K562 (cell line): ENCODE results near the gene NECAP2. TPM values are rescaled to one million over a fixed set of nuclear protein-coding genes. Genes with fewer than 3 reads are reported as not detected.

Source experiments
- ATAC-seq: fragments of 200-7000 bp; cut with Tn5 transposase; 3 replicates; pipeline ENCODE4 v1.9.1; 2020; ENCODE audit warnings: moderate library complexity
- BruUV-seq: library from RNA; stranded (reverse); fragments of 400-500 nt; replicated peaks from 2 replicates; lab custom pipeline; 2021; lab: Mats Ljungman, UMichigan
- CTCF ChIA-PET: fragments of 300-600 bp; formaldehyde crosslinking; extraction: SDS; loops from one replicate; lab custom pipeline; 2021; ENCODE audit warnings: low intra/inter-chr PET ratio; lab: Yijun Ruan, JAX
- POLR2A ChIA-PET: fragments of 300-600, 350-650 bp; sonication (Branson Sonifier 250); formaldehyde crosslinking; extraction: SDS; loops from one replicate; lab custom pipeline; 2021; ENCODE audit warnings: antibody characterized with exemption, inconsistent platforms; lab: Yijun Ruan, JAX
- DNase-seq, 4 experiments: peaks; one replicate each; pipeline versions ENCODE4 v3.0.0 to v3.0.0-alpha.2; 2011 to 2018; ENCODE audit warnings: low spot score in 3 of 4, mixed read lengths in 3 of 4; ENCODE audit errors: extremely low read depth in 1 of 4
- FAIRE-seq: peaks from 2 replicates; lab custom pipeline; 2011; peaks lifted over from hg19 to GRCh38; lab: Jason Lieb, UNC
- H2AFZ ChIP-seq: 2 replicates; pipeline ENCODE4 v1.6.0; 2011; ENCODE audit warnings: low read depth, low read length, control low read depth, inconsistent platforms
- H3K27ac ChIP-seq: fragments of 200-600 bp; 3 replicates; pipeline ENCODE4 v1.8.0; 2011; ENCODE audit warnings: low read depth, mild to moderate bottlenecking, control low read depth, inconsistent platforms, low read length, moderate library complexity, mixed read lengths; ENCODE audit errors: extremely low read depth
- H3K27me3 ChIP-seq, 2 experiments: fragments of 300-600 bp in 1 of 2; 2 replicates in 1 of 2; 3 replicates in 1 of 2; pipeline versions ENCODE4 v1.6.0 to v1.8.0; 2011; ENCODE audit warnings: inconsistent platforms in 2 of 2, low read length in 2 of 2, mild to moderate bottlenecking in 1 of 2, mixed read lengths in 1 of 2, moderate library complexity in 1 of 2; ENCODE audit not compliant: control insufficient read depth in 2 of 2, insufficient read depth in 2 of 2
- H3K36me3 ChIP-seq: fragments of 300-600 bp; 3 replicates; pipeline ENCODE4 v1.8.0; 2011; ENCODE audit warnings: mild to moderate bottlenecking, low read length, inconsistent platforms; ENCODE audit not compliant: control insufficient read depth, insufficient read depth
- H3K4me1 ChIP-seq, 2 experiments: fragments of 200-600 bp in 1 of 2; replicated peaks in 1 of 2; 2 replicates in 1 of 2; 3 replicates in 1 of 2; pipeline versions ENCODE4 v1.5.1 to v1.8.0; 2011; ENCODE audit warnings: inconsistent platforms in 2 of 2, low read length in 2 of 2, mild to moderate bottlenecking in 1 of 2, mixed read lengths in 1 of 2, moderate library complexity in 1 of 2; ENCODE audit not compliant: control insufficient read depth in 2 of 2, insufficient read depth in 2 of 2
- H3K4me2 ChIP-seq: 2 replicates; pipeline ENCODE4 v1.6.1; 2011; ENCODE audit warnings: low read length, control low read depth, inconsistent platforms, mixed read lengths; ENCODE audit not compliant: insufficient read depth
- H3K4me3 ChIP-seq: fragments of 200-600 bp; sonication (generic), shearing (Covaris generic); 2 replicates; pipeline ENCODE4 v1.5.1; 2016; ENCODE audit warnings: control low read depth, inconsistent platforms
- H3K79me2 ChIP-seq: fragments of 200-600 bp; 3 replicates; pipeline ENCODE4 v1.8.0; 2011; ENCODE audit warnings: low read length, inconsistent platforms; ENCODE audit not compliant: control insufficient read depth, insufficient read depth
- H3K9ac ChIP-seq, 2 experiments: 2 replicates each; pipeline versions ENCODE4 v1.6.0 to v1.6.1; 2011; ENCODE audit warnings: low read depth in 2 of 2, low read length in 2 of 2, control low read depth in 1 of 2, inconsistent platforms in 1 of 2, mild to moderate bottlenecking in 1 of 2, mixed read lengths in 1 of 2; ENCODE audit not compliant: insufficient read depth in 1 of 2
- H3K9me1 ChIP-seq: one replicate; pipeline ENCODE4 v1.6.0; 2011; ENCODE audit warnings: inconsistent platforms, mild to moderate bottlenecking, low read length, moderate library complexity; ENCODE audit not compliant: control insufficient read depth, insufficient read depth
- H3K9me3 ChIP-seq: replicated peaks from 2 replicates; pipeline ENCODE4 v1.5.1; 2011; ENCODE audit warnings: low read depth, low read length, inconsistent platforms; ENCODE audit not compliant: control insufficient read depth, insufficient read depth
- H4K20me1 ChIP-seq: replicated peaks from 2 replicates; pipeline ENCODE4 v1.6.1; 2011; ENCODE audit warnings: low read length, inconsistent platforms, mixed read lengths; ENCODE audit not compliant: control insufficient read depth, insufficient read depth
- BCOR ChIP-seq: fragments of 450-650 bp; IDR thresholded peaks from 2 replicates; pipeline ENCODE4 v1.6.1; 2016
- BMI1 ChIP-seq: fragments of 150-350 bp; IDR thresholded peaks from 2 replicates; pipeline ENCODE4 v1.6.1; 2014; ENCODE audit warnings: low read length
- CEBPB ChIP-seq: fragments of 450-650 bp; IDR thresholded peaks from 2 replicates; pipeline ENCODE4 v1.6.1; 2016; ENCODE audit warnings: missing genetic modification characterization, missing compliant biosample characterization
- CEBPG ChIP-seq, 3 experiments: fragments of 200-800 bp in 1 of 3; sonication (Bioruptor generic) in 1 of 3; sonication (generic) in 1 of 3; formaldehyde crosslinking in 1 of 3; IDR thresholded peaks in 2 of 3; conservative IDR thresholded peaks in 1 of 3; 2 replicates each; pipeline versions ENCODE4 v1.6.1 to v1.8.0; 2016 to 2022; ENCODE audit warnings: missing compliant biosample characterization in 2 of 3, missing genetic modification characterization in 2 of 3, mild to moderate bottlenecking in 1 of 3, missing genetic modification reagents in 1 of 3
- ELF1 ChIP-seq: fragments of 200-800 bp; sonication (Bioruptor generic); IDR thresholded peaks from 2 replicates; pipeline ENCODE4 v1.6.1; 2016; ENCODE audit warnings: missing genetic modification characterization, missing compliant biosample characterization
- HDAC6 ChIP-seq: IDR thresholded peaks from 2 replicates; pipeline ENCODE4 v1.6.1; 2012; ENCODE audit warnings: low read depth, mild to moderate bottlenecking, control low read depth, inconsistent platforms, low read length, moderate library complexity
- ILF3 ChIP-seq: fragments of 450-650 bp; IDR thresholded peaks from 2 replicates; pipeline ENCODE4 v1.6.1; 2018; ENCODE audit warnings: antibody characterized with exemption, mild to moderate bottlenecking, moderate library complexity, borderline replicate concordance
- MAFF ChIP-seq: IDR thresholded peaks from 2 replicates; pipeline ENCODE4 v1.6.1; 2012; ENCODE audit warnings: low read length, improper control_type of control experiment
- MXI1 ChIP-seq: IDR thresholded peaks from 2 replicates; pipeline ENCODE4 v1.6.1; 2011; ENCODE audit warnings: low read depth, mild to moderate bottlenecking, improper control_type of control experiment, low read length
- PHB ChIP-seq: fragments of 250-450 bp; sonication (Bioruptor Pico); IDR thresholded peaks from 2 replicates; pipeline ENCODE4 v1.5.0; 2021
- PHF20 ChIP-seq: fragments of 450-650 bp; IDR thresholded peaks from 2 replicates; pipeline ENCODE4 v1.6.1; 2018; ENCODE audit not compliant: partially characterized antibody
- PTBP1 ChIP-seq: fragments of 200-400 bp; formaldehyde crosslinking; IDR thresholded peaks from 2 replicates; pipeline ENCODE4 v1.6.1; 2017; ENCODE audit warnings: low read depth, low read length
- SAP30 ChIP-seq: fragments of 200-600 bp; sonication (generic); IDR thresholded peaks from 2 replicates; pipeline ENCODE4 v1.6.1; 2012; ENCODE audit warnings: borderline replicate concordance, low read depth, mild to moderate bottlenecking, moderate library complexity, low read length, control low read depth, inconsistent platforms; ENCODE audit not compliant: insufficient read depth, poor library complexity, severe bottlenecking
- YBX1 ChIP-seq: fragments of 450-650 bp; IDR thresholded peaks from 2 replicates; pipeline ENCODE4 v1.7.1; 2016; ENCODE audit warnings: mild to moderate bottlenecking
- ZBTB1 ChIP-seq: sonication (generic); formaldehyde crosslinking; IDR thresholded peaks from 2 replicates; pipeline ENCODE4 v1.8.1; 2023; ENCODE audit warnings: missing genetic modification reagents, low read depth, mild to moderate bottlenecking, borderline replicate concordance
- ZNF124 ChIP-seq: sonication (generic); formaldehyde crosslinking; IDR thresholded peaks from 2 replicates; pipeline ENCODE4 v1.8.1; 2022; ENCODE audit warnings: missing genetic modification reagents
- ZNF146 ChIP-seq: IDR thresholded peaks from one replicate; pipeline ENCODE4 v1.6.1; 2018; ENCODE audit warnings: missing compliant biosample characterization; ENCODE audit not compliant: unreplicated experiment
- ZNF507 ChIP-seq: conservative IDR thresholded peaks from 2 replicates; pipeline ENCODE4 v1.6.1; 2017; ENCODE audit warnings: missing genetic modification characterization, missing compliant biosample characterization
- ZNF830 ChIP-seq: fragments of 250-450 bp; sonication (Bioruptor Pico); IDR thresholded peaks from 2 replicates; pipeline ENCODE4 v1.5.0; 2021; ENCODE audit warnings: mild to moderate bottlenecking
- WGBS: fragments of 100-300 bp; shearing (Covaris generic); methylation state at CpG from one replicate; pipeline ENCODE4 v1.1.6; 2016; ENCODE audit warnings: low coverage, mixed read lengths; ENCODE audit not compliant: insufficient coverage; ENCODE audit errors: missing lambda C conversion rate; 5-methylcytosine and 5-hydroxymethylcytosine counted together
- in situ Hi-C: fragments of 300-500 bp; cut with MboI; formaldehyde crosslinking; loops from 4 replicates; pipeline ENCODE4 v1.15.0; 2018; ENCODE audit warnings: inconsistent platforms, mixed read lengths
- intact Hi-C: fragments of 100-400 bp; cut with micrococcal nuclease; formaldehyde crosslinking; loops from 2 replicates; pipeline ENCODE4 v1.14.2; 2022
- polyA plus RNA-seq, 8 experiments: library from polyadenylated mRNA; depleted of rRNA in 4 of 8; stranded (reverse) in 5 of 8; unstranded in 3 of 8; fragments of >200 nt; fragmentation: Nextera tagmentation in 2 of 8; fragmentation: Illumina TruSeq in 1 of 8; extraction: Ambion mirVana in 2 of 8; extraction: Trizol in 1 of 8; gene quantifications; 2 replicates each; pipeline versions ENCODE4 v1.2.1 to v1.2.3, GENCODE V29; 2011 to 2014; ENCODE audit warnings: inconsistent platforms in 1 of 8, missing spikeins in 1 of 8
- total RNA-seq, 7 experiments: library from RNA; depleted of rRNA in 6 of 7; stranded (reverse); fragments of >200 nt in 6 of 7; fragmentation: Illumina TruSeq in 2 of 7; extraction: Trizol in 2 of 7; gene quantifications; 2 replicates each; pipeline versions ENCODE4 v1.2.1 to v1.2.3, GENCODE V29; 2011 to 2021; ENCODE audit warnings: low replicate concordance in 1 of 7
- TF ChIP-seq, protein P1 (sequence below), 2 experiments: fragments of 150-350 bp in 1 of 2; IDR thresholded peaks; 2 replicates each; pipeline ENCODE4 v1.6.1; 2012 to 2016; ENCODE audit warnings: low read depth in 2 of 2, low read length in 2 of 2, mild to moderate bottlenecking in 1 of 2, moderate library complexity in 1 of 2
- TF ChIP-seq, protein P2 (sequence below): fragments of 450-650 bp; formaldehyde crosslinking; IDR thresholded peaks from 2 replicates; pipeline ENCODE4 v1.4.0; 2022; ENCODE audit warnings: mild to moderate bottlenecking, moderate library complexity

The NECAP2 gene
- total and polyA plus RNA-seq, 9 of the 15 experiments (the other 6 are each of a cell fraction or from before 2014, with no cell fraction given), result 22.7 to 107 (median 79.2) TPM

DNA sequence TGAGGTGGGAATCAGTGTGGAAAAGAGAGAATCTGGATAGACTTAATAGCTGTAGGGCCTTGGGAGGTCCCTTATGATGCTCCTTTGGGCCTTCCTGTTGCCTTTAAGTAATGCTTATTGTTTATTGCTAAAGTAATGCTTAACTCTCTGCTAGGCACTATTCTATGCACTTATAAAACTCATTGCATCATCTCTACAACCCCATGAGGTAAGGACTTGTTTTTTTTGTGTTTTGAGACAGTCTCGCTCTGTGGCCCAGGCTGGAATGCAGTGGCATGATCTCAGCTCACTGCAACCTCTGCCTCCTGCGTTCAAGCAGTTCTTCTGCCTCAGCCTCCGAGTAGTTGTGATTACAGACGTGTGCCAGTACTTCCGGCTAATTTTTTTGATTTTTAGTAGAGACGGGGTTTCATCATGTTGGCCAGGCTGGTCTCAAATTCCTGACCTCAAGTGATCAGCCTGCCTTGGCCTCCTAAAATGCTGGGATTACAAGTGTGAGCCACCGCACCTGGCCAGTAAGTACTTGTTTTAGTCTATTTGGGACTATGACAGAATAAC is 22.3 kb downstream of the NECAP2 start:
- no peaks in the 10 kb centered on the region for H3K79me2 ChIP-seq
- in situ Hi-C loops, result no loop called here
- no peak for FAIRE-seq
- no peaks in the 10 kb centered on the region for H3K27me3 ChIP-seq
- BruUV-seq, result no TSS peak
- H3K9me1 ChIP-seq, result peaks cover 3% of the 10 kb centered on the region
- intact Hi-C loops, result no loop called here
- no peaks in the 10 kb centered on the region for H4K20me1 ChIP-seq
- H3K4me2 ChIP-seq, result no peak overlapping the region
- H3K9ac ChIP-seq, result no peak overlapping the region
- H2AFZ ChIP-seq, result no peak overlapping the region
- peaks cover 52% of the 10 kb centered on the region for H3K36me3 ChIP-seq
- ATAC-seq, result no peak
- ChIA-PET CTCF (no interaction called here), POLR2A (interaction anchor here (0.8 to 1.2 kb wide), 3 partner anchors 10 to 51 kb away, joined by 3 to 4 read pairs (median 4); no protein-coding TSS in a partner anchor)
- 95% methylated on average over 7 of the region's 7 CpGs for WGBS
- DNase-seq, result no peak
- H3K4me3 ChIP-seq, result no peak overlapping the region
- H3K27ac ChIP-seq, result no peak overlapping the region
- H3K4me1 ChIP-seq, result no peaks in the 10 kb centered on the region
- H3K9me3 ChIP-seq, result no peaks in the 10 kb centered on the region
- TF ChIP-seq ZNF830 (CRISPR knock-in tag) (no peak), BMI1 (no peak), ZNF507 (tag) (no peak), SAP30 (no peak), HDAC6 (no peak), YBX1 (no peak), MAFF (no peak), MXI1 (no peak), PHF20 (no peak), ZNF124 (CRISPR knock-in tag) (no peak), ZBTB1 (CRISPR knock-in tag) (no peak), CEBPB (tag) (peak; percentile 37; the same call in 1 of the 2 replicates), ILF3 (no peak), PHB (CRISPR knock-in tag) (no peak), ZNF146 (no peak), ELF1 (tag) (no peak), PTBP1 (no peak), BCOR (no peak), CEBPG (CRISPR knock-in tag; IDR thresholded peaks at IDR 0.05) (no peak), CEBPG (tag; conservative IDR thresholded peaks at IDR 0.05 in 1 of 2, IDR thresholded peaks at IDR 0.05 in 1 of 2) (peak; percentile 33 to 53; a peak in 3 of 4 replicates)
- TF ChIP-seq, protein P1, sequence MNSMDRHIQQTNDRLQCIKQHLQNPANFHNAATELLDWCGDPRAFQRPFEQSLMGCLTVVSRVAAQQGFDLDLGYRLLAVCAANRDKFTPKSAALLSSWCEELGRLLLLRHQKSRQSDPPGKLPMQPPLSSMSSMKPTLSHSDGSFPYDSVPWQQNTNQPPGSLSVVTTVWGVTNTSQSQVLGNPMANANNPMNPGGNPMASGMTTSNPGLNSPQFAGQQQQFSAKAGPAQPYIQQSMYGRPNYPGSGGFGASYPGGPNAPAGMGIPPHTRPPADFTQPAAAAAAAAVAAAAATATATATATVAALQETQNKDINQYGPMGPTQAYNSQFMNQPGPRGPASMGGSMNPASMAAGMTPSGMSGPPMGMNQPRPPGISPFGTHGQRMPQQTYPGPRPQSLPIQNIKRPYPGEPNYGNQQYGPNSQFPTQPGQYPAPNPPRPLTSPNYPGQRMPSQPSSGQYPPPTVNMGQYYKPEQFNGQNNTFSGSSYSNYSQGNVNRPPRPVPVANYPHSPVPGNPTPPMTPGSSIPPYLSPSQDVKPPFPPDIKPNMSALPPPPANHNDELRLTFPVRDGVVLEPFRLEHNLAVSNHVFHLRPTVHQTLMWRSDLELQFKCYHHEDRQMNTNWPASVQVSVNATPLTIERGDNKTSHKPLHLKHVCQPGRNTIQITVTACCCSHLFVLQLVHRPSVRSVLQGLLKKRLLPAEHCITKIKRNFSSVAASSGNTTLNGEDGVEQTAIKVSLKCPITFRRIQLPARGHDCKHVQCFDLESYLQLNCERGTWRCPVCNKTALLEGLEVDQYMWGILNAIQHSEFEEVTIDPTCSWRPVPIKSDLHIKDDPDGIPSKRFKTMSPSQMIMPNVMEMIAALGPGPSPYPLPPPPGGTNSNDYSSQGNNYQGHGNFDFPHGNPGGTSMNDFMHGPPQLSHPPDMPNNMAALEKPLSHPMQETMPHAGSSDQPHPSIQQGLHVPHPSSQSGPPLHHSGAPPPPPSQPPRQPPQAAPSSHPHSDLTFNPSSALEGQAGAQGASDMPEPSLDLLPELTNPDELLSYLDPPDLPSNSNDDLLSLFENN (IDR thresholded peaks at IDR 0.05; ENCODE audit: low read depth in 2 of 2, low read length in 2 of 2), result no peak
- TF ChIP-seq, protein P2, sequence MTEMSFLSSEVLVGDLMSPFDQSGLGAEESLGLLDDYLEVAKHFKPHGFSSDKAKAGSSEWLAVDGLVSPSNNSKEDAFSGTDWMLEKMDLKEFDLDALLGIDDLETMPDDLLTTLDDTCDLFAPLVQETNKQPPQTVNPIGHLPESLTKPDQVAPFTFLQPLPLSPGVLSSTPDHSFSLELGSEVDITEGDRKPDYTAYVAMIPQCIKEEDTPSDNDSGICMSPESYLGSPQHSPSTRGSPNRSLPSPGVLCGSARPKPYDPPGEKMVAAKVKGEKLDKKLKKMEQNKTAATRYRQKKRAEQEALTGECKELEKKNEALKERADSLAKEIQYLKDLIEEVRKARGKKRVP, result no peak
